Sigmoid colon (tissue), 4 donors: ENCODE measurements around the gene SLC39A11.

Experiments used
- CTCF ChIP-seq, 4 experiments: fragments of 450-650 bp in 3 of 4; fragments of 200-600 bp in 1 of 4; IDR thresholded peaks; one replicate each; pipeline ENCODE4 v1.5.1; 2016 to 2019; ENCODE audit warnings: antibody characterized with exemption in 4 of 4, mild to moderate bottlenecking in 3 of 4, moderate library complexity in 2 of 4
- POLR2A ChIP-seq, 2 donors: fragments of 450-650 bp; IDR thresholded peaks; one replicate each; pipeline ENCODE4 v1.6.1; 2016; ENCODE audit warnings: antibody characterized with exemption in 2 of 2, mild to moderate bottlenecking in 2 of 2, moderate library complexity in 2 of 2
- POLR2AphosphoS5 ChIP-seq, 4 donors: sonication (generic); formaldehyde crosslinking; IDR thresholded peaks; one replicate each; pipeline ENCODE4 v1.6.1; 2017; ENCODE audit warnings: antibody characterized with exemption in 4 of 4

GRCh38 chr17:72665852-72666851 lies 426.3 kb downstream of the SLC39A11 start:
- TF ChIP-seq CTCF (IDR thresholded peaks at IDR 0.05) (no peak), POLR2A (IDR thresholded peaks at IDR 0.05) (no peak), POLR2AphosphoS5 (IDR thresholded peaks at IDR 0.05) (no peak)
